Keratinocyte (primary cell): ENCODE results near the gene GTF2H2C_2.
"Not testable (repeated sequence)": the region's sequence is repeated elsewhere in the genome, so short reads cannot be mapped to it uniquely, and the experiment has no call there.

Experiments
- EZH2 ChIP-seq: IDR thresholded peaks from one replicate; pipeline ENCODE4 v1.6.1; 2012; ENCODE audit warnings: inconsistent platforms, mild to moderate bottlenecking, low read length, moderate library complexity
- TF ChIP-seq, protein P1 (sequence below), 3 experiments: IDR thresholded peaks in 1 of 3; conservative IDR thresholded peaks in 1 of 3; optimal IDR thresholded peaks in 1 of 3; 2 replicates in 2 of 3; 3 replicates in 1 of 3; pipeline versions ENCODE3 to v1.5.1; 2011; ENCODE audit warnings: low read length in 3 of 3, mild to moderate bottlenecking in 3 of 3, moderate library complexity in 2 of 3, control low read depth in 1 of 3, inconsistent platforms in 1 of 3; ENCODE audit not compliant: insufficient read depth in 2 of 3; ENCODE audit errors: extremely low read depth in 1 of 3

DNA sequence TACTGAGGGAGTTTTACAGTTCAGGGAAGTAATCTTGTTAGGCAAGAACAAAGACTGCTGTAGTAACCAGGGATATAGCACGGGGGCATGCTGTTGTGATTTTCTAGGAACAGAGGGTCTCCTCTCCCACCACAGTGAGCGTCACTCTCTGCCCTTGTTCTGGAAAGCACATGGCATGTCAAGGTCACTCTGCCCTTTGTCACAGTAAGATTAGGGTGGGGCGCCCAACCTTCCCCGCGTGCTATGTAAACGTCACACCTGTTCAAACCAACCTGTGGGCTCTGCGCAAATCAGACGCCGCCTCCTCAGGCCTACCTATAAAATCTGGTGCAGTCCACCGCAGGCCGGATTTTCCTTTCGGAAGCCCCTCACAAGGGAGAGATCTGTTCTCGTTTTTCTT is 44.0 kb downstream of the GTF2H2C_2 start:
- TF ChIP-seq EZH2: not testable (repeated sequence)
- TF ChIP-seq, protein P1, sequence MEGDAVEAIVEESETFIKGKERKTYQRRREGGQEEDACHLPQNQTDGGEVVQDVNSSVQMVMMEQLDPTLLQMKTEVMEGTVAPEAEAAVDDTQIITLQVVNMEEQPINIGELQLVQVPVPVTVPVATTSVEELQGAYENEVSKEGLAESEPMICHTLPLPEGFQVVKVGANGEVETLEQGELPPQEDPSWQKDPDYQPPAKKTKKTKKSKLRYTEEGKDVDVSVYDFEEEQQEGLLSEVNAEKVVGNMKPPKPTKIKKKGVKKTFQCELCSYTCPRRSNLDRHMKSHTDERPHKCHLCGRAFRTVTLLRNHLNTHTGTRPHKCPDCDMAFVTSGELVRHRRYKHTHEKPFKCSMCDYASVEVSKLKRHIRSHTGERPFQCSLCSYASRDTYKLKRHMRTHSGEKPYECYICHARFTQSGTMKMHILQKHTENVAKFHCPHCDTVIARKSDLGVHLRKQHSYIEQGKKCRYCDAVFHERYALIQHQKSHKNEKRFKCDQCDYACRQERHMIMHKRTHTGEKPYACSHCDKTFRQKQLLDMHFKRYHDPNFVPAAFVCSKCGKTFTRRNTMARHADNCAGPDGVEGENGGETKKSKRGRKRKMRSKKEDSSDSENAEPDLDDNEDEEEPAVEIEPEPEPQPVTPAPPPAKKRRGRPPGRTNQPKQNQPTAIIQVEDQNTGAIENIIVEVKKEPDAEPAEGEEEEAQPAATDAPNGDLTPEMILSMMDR (optimal IDR thresholded peaks at IDR 0.05 in 1 of 3, IDR thresholded peaks at IDR 0.05 in 1 of 3, conservative IDR thresholded peaks at IDR 0.05 in 1 of 3; ENCODE audit: extremely low read depth in 1 of 3, insufficient read depth in 2 of 3, low read length in 3 of 3): not testable (repeated sequence)
